WTC11 (cell line): ENCODE measurements around the gene BDH1.

Experiments
- ATF6 ChIP-seq: sonication (generic); formaldehyde crosslinking; IDR thresholded peaks from 2 replicates; pipeline ENCODE4 v1.8.1; 2023; ENCODE audit warnings: mild to moderate bottlenecking, missing genetic modification reagents
- CTCF ChIP-seq: fragments of 200-600 bp; IDR thresholded peaks from 2 replicates; pipeline ENCODE4 v1.8.0; 2022; ENCODE audit warnings: antibody characterized with exemption
- ELF4 ChIP-seq: sonication (generic); formaldehyde crosslinking; IDR thresholded peaks from 2 replicates; pipeline ENCODE4 v1.8.1; 2022; ENCODE audit warnings: low read depth, mild to moderate bottlenecking, moderate library complexity, missing genetic modification reagents
- JUN ChIP-seq: sonication (generic); formaldehyde crosslinking; IDR thresholded peaks from 2 replicates; pipeline ENCODE4 v1.8.0; 2023; ENCODE audit warnings: mild to moderate bottlenecking, missing genetic modification reagents
- MXD4 ChIP-seq: fragments of 250-450 bp; sonication (Bioruptor Pico); IDR thresholded peaks from 2 replicates; pipeline ENCODE4 v1.8.0; 2021; ENCODE audit warnings: mild to moderate bottlenecking, moderate library complexity, borderline replicate concordance
- ZNF512 ChIP-seq: sonication (generic); formaldehyde crosslinking; IDR thresholded peaks from 2 replicates; pipeline ENCODE4 v1.8.1; 2022; ENCODE audit warnings: missing genetic modification reagents, borderline replicate concordance
- TF ChIP-seq, protein P1 (sequence below): sonication (generic); formaldehyde crosslinking; IDR thresholded peaks from 2 replicates; pipeline ENCODE4 v1.8.1; 2022; ENCODE audit warnings: low read depth, missing genetic modification reagents, borderline replicate concordance
- TF ChIP-seq, protein P2 (sequence below): sonication (generic); formaldehyde crosslinking; IDR thresholded peaks from 2 replicates; pipeline ENCODE4 v1.8.1; 2023; ENCODE audit warnings: mild to moderate bottlenecking, missing genetic modification reagents
- TF ChIP-seq, protein P3 (sequence below): sonication (generic); formaldehyde crosslinking; IDR thresholded peaks from 2 replicates; pipeline ENCODE4 v1.8.0; 2022; ENCODE audit warnings: mild to moderate bottlenecking, missing genetic modification reagents
- TF ChIP-seq, protein P4 (sequence below): sonication (generic); formaldehyde crosslinking; IDR thresholded peaks from 2 replicates; pipeline ENCODE4 v1.8.1; 2022; ENCODE audit warnings: mild to moderate bottlenecking, moderate library complexity, missing genetic modification reagents
- TF ChIP-seq, protein P5 (sequence below): sonication (generic); formaldehyde crosslinking; IDR thresholded peaks from 2 replicates; pipeline ENCODE4 v1.8.1; 2023; ENCODE audit warnings: mild to moderate bottlenecking, missing genetic modification reagents, moderate library complexity

- TF ChIP-seq MXD4 (no peak), ATF6 (CRISPR knock-in tag) (no peak), JUN (CRISPR knock-in tag) (no peak), CTCF (no peak), ELF4 (CRISPR knock-in tag) (no peak), ZNF512 (CRISPR knock-in tag) (no peak)
- TF ChIP-seq, protein P1, sequence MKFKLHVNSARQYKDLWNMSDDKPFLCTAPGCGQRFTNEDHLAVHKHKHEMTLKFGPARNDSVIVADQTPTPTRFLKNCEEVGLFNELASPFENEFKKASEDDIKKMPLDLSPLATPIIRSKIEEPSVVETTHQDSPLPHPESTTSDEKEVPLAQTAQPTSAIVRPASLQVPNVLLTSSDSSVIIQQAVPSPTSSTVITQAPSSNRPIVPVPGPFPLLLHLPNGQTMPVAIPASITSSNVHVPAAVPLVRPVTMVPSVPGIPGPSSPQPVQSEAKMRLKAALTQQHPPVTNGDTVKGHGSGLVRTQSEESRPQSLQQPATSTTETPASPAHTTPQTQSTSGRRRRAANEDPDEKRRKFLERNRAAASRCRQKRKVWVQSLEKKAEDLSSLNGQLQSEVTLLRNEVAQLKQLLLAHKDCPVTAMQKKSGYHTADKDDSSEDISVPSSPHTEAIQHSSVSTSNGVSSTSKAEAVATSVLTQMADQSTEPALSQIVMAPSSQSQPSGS (CRISPR knock-in tag): no peak
- TF ChIP-seq, protein P2, sequence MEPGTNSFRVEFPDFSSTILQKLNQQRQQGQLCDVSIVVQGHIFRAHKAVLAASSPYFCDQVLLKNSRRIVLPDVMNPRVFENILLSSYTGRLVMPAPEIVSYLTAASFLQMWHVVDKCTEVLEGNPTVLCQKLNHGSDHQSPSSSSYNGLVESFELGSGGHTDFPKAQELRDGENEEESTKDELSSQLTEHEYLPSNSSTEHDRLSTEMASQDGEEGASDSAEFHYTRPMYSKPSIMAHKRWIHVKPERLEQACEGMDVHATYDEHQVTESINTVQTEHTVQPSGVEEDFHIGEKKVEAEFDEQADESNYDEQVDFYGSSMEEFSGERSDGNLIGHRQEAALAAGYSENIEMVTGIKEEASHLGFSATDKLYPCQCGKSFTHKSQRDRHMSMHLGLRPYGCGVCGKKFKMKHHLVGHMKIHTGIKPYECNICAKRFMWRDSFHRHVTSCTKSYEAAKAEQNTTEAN (CRISPR knock-in tag): no peak
- TF ChIP-seq, protein P3, sequence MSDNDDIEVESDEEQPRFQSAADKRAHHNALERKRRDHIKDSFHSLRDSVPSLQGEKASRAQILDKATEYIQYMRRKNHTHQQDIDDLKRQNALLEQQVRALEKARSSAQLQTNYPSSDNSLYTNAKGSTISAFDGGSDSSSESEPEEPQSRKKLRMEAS (CRISPR knock-in tag): no peak
- TF ChIP-seq, protein P4, sequence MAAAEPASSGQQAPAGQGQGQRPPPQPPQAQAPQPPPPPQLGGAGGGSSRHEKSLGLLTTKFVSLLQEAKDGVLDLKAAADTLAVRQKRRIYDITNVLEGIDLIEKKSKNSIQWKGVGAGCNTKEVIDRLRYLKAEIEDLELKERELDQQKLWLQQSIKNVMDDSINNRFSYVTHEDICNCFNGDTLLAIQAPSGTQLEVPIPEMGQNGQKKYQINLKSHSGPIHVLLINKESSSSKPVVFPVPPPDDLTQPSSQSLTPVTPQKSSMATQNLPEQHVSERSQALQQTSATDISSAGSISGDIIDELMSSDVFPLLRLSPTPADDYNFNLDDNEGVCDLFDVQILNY (CRISPR knock-in tag): no peak
- TF ChIP-seq, protein P5, sequence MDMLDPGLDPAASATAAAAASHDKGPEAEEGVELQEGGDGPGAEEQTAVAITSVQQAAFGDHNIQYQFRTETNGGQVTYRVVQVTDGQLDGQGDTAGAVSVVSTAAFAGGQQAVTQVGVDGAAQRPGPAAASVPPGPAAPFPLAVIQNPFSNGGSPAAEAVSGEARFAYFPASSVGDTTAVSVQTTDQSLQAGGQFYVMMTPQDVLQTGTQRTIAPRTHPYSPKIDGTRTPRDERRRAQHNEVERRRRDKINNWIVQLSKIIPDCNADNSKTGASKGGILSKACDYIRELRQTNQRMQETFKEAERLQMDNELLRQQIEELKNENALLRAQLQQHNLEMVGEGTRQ (CRISPR knock-in tag): no peak
Measured at GRCh38 chr3:197460002-197460401, 95.8 kb downstream of the BDH1 start.
